Ramos (cell line): ENCODE measurements around the gene BORCS5.

Source experiments
- in situ Hi-C: fragments of 300-500 bp; cut with MboI; formaldehyde crosslinking; loops from one replicate; pipeline ENCODE4 v1.14.3; 2022; ENCODE audit warnings: low sequenced_read_pairs; ENCODE audit not compliant: unreplicated experiment

BORCS5 gene

GRCh38 chr12:12505544-12506495 lies 148.9 kb downstream of the BORCS5 start:
- in situ Hi-C loops: no loop called here

DNA sequence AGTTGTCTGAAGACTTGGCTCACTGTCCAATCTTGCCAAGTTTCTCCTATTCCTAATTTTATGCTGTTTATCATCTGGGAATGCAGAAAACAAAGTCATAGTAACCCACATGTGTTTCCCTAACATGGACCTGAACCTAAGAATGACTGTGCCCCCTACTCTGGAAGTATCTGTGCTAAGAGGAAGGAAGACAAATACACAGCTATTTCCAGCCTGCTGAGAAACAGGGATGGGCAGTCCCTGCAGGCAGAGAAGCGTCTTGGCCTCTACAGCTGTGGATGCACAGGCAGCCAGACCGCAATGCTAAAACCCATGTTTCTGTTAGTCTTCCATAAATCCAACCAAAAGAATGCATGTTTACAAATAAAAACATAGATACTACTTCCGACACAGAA lies 149.6 kb downstream of the BORCS5 start:
- in situ Hi-C loops: no loop called here

DNA sequence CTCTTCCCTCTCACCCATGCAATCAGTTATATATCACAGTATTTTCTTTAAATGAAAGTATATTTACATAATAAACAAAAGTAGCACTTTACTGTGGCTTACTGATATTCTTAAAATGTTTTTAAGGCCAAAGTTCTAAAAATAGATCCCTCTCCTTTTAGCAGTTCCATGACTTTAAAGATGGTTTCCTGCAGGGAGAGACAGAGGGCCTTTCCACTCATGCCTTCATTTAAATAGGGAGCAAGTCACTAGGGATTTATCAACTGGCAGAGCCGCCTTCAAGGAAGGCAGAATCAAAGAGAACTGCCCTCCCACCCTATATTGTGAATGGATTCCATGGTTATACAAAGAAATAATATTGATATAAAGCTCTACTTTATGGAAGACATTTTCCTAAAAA lies 150.2 kb downstream of the BORCS5 start:
- in situ Hi-C loops: no loop called here

DNA sequence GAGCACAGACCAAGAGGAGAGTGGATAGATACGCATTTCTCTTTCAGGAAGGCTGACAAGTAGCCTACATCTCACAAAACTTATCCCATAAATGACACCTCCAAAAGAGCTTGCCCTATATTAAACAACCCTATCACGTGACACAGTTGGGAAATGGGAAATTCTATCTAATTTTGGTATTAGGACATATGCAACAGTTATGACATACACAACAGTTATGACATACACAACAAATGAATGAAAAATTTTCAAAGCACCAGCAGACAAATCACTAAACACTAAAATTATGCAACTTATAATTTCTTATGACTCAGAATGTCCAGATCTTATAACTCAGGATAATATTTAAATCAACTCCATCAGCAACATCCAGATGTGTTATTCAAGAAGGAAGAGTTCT lies 151.7 kb downstream of the BORCS5 start:
- in situ Hi-C loops: no loop called here

- in situ Hi-C loops: no loop called here
These were observed 153.3 kb downstream of the BORCS5 start for GRCh38 chr12:12510141-12510540.

GRCh38 chr12:12510551-12510950 lies 153.7 kb downstream of the BORCS5 start:
- in situ Hi-C loops: no loop called here

DNA sequence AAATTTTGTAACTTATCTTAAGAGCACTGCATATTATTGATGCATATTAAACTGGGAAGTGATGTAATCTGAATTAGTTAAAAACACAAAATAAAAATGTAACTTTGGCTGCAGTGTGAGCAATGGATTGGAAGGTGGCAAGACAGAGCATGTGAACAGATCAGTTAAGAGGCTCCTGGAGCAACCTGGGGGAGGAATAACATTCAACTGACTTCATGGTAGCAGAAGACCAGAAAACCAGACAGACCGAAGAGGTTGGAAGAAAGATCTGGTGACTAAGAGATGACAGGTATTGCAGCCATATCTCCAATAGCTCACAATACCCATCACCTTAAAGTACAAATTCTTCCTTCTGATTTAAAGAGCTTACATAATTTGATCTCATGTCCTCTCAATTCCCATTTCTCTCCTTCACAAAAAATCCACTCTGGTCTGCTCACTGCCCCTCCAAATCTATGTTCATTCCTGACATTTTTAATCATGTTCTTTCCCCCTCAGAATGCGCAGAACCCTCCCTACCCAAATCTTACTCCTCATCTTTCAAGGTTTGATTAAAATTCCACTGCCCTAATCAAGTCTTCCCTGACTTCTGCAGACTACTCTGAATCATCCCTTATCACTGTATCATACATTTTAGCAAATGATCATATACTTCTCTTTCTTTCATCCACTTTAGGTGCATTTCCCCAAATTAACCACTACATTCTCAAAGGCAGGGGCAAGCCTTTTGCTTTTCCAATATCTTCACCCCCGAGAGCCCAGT lies 154.3 kb downstream of the BORCS5 start:
- in situ Hi-C loops: no loop called here

DNA sequence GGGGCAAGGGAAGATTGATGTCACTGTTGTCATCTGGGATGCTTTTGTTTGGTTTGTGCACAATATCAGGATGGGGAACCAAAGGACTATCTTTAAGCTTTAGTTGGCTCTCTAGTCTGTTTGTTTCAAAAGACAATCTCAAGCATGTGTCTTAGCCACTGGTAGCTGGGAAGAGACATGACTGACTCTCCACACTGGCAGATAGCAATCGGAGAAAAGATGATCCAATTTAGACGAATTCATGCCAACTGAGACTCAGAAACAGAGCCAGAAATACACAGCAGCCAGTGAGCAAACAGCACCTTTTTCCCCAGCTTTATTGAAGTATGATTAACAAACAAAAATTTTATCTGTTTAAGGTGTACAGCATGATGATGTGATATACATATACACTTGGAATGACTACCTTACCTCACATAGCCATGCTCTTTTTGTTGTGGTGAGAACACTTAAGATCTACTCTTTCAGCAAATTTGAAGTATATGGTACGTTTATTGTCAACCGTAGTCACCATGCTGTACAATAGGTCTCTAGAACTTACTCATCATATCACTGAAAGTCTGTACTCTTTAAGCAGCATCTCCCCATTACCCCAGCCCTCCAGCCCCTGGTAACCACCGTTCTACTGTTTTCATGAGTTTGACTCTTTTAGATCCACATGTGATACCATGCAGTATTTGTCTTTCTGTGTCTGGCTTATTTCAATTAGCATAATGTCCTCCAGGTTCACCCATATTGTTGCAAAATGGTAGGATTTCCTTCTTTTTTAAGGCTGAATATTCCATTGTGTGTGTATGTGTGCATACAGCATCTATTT lies 155.2 kb downstream of the BORCS5 start:
- in situ Hi-C loops: no loop called here

- in situ Hi-C loops: no loop called here
These were observed 156.6 kb downstream of the BORCS5 start for GRCh38 chr12:12513416-12514006.

GRCh38 chr12:12518464-12518845 lies 161.6 kb downstream of the BORCS5 start:
- in situ Hi-C loops: no loop called here

DNA sequence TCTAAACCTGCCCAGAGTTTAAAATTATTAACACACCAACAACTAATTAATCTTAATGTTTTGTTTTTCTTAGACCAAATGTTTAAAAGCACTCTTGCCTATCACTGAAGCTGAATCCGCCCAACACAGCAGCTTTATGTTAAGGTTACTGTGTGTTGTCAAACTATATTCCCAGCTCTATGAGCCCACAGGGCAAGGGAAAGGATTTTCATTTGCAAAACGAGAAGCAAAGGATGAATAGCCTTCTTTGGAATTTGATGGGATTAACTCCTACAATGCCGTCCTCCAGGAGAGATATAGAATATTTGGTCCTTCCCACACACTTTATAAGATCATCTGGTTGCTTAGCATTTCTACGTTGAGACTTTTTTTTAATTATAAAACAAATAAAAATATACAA lies 162.0 kb downstream of the BORCS5 start:
- in situ Hi-C loops: no loop called here
